Measurements from ENCODE around the gene FAM149B1. TPM values are rescaled to one million over a fixed set of nuclear protein-coding genes. Genes with fewer than 3 reads are reported as not detected.
A peak's percentile ranks its signal among the peaks of the same experiment; 100 is the strongest.

The FAM149B1 gene
- total and polyA plus RNA-seq, 2 donors: 15.2 to 29.5 TPM

- no peaks in the 10 kb centered on the region for H3K9me3 ChIP-seq (ENCODE audit: control insufficient read depth in 2 of 2, insufficient read depth in 1 of 2, low read length in 1 of 2)
- WGBS: 96% methylated on average over 2 of the region's 2 CpGs
- DNase-seq (ENCODE audit: low read depth in 6 of 9, low spot score in 9 of 9): no peak
- no peak overlapping the region for H3K4me3 ChIP-seq (ENCODE audit: low read length in 2 of 2)
- H3K27me3 ChIP-seq (ENCODE audit: control insufficient read depth in 2 of 2, insufficient read depth in 1 of 2, low read length in 1 of 2): no peaks in the 10 kb centered on the region
- no peaks in the 10 kb centered on the region for H3K4me1 ChIP-seq (ENCODE audit: control insufficient read depth in 2 of 2, insufficient read depth in 2 of 2, low read length in 2 of 2)
- H3K27ac ChIP-seq (ENCODE audit: low read depth in 1 of 2, low read length in 1 of 2): no peak overlapping the region
- peaks cover 5 to 19% of the 10 kb centered on the region in 2 donors for H3K36me3 ChIP-seq (ENCODE audit: control insufficient read depth in 2 of 2, insufficient read depth in 2 of 2, low read length in 1 of 2)
Observed at GRCh38 chr10:73217628-73218027, 49.7 kb downstream of the FAM149B1 start.

- Histone ChIP-seq H3K9me3 (ENCODE audit: control insufficient read depth in 2 of 2, insufficient read depth in 1 of 2, low read length in 1 of 2) (no peaks in the 10 kb centered on the region), H3K36me3 (ENCODE audit: control insufficient read depth in 2 of 2, insufficient read depth in 2 of 2, low read length in 1 of 2) (peaks cover 5 to 19% of the 10 kb centered on the region in 2 donors), H3K4me1 (ENCODE audit: control insufficient read depth in 2 of 2, insufficient read depth in 2 of 2, low read length in 2 of 2) (no peaks in the 10 kb centered on the region), H3K4me3 (ENCODE audit: low read length in 2 of 2) (no peak overlapping the region), H3K27me3 (ENCODE audit: control insufficient read depth in 2 of 2, insufficient read depth in 1 of 2, low read length in 1 of 2) (no peaks in the 10 kb centered on the region), H3K27ac (ENCODE audit: low read depth in 1 of 2, low read length in 1 of 2) (no peak overlapping the region)
- WGBS: 97% methylated on average over 2 of the region's 2 CpGs
- peak in 3 of 9 donors; percentile 5 to 20 (median 14) for DNase-seq (ENCODE audit: low read depth in 6 of 9, low spot score in 9 of 9)
Observed at GRCh38 chr10:73218431-73219191, 50.7 kb downstream of the FAM149B1 start.

- Histone ChIP-seq H3K27me3 (ENCODE audit: control insufficient read depth in 2 of 2, insufficient read depth in 1 of 2, low read length in 1 of 2) (no peaks in the 10 kb centered on the region), H3K4me1 (ENCODE audit: control insufficient read depth in 2 of 2, insufficient read depth in 2 of 2, low read length in 2 of 2) (no peaks in the 10 kb centered on the region), H3K27ac (ENCODE audit: low read depth in 1 of 2, low read length in 1 of 2) (no peak overlapping the region), H3K4me3 (ENCODE audit: low read length in 2 of 2) (no peak overlapping the region), H3K9me3 (ENCODE audit: control insufficient read depth in 2 of 2, insufficient read depth in 1 of 2, low read length in 1 of 2) (no peaks in the 10 kb centered on the region), H3K36me3 (ENCODE audit: control insufficient read depth in 2 of 2, insufficient read depth in 2 of 2, low read length in 1 of 2) (peaks cover 5 to 19% of the 10 kb centered on the region in 2 donors)
- DNase-seq (ENCODE audit: low read depth in 6 of 9, low spot score in 9 of 9): no peak
Observed at GRCh38 chr10:73219384-73219783, 51.5 kb downstream of the FAM149B1 start.

- Histone ChIP-seq H3K4me3 (ENCODE audit: low read length in 2 of 2) (no peak overlapping the region), H3K36me3 (ENCODE audit: control insufficient read depth in 2 of 2, insufficient read depth in 2 of 2, low read length in 1 of 2) (peaks cover 5 to 19% of the 10 kb centered on the region in 2 donors), H3K9me3 (ENCODE audit: control insufficient read depth in 2 of 2, insufficient read depth in 1 of 2, low read length in 1 of 2) (no peaks in the 10 kb centered on the region), H3K27me3 (ENCODE audit: control insufficient read depth in 2 of 2, insufficient read depth in 1 of 2, low read length in 1 of 2) (no peaks in the 10 kb centered on the region), H3K4me1 (ENCODE audit: control insufficient read depth in 2 of 2, insufficient read depth in 2 of 2, low read length in 2 of 2) (no peaks in the 10 kb centered on the region), H3K27ac (ENCODE audit: low read depth in 1 of 2, low read length in 1 of 2) (no peak overlapping the region)
- no peak for DNase-seq (ENCODE audit: low read depth in 6 of 9, low spot score in 9 of 9)
- WGBS: 97% methylated on average over 1 of the region's 1 CpG
Observed at GRCh38 chr10:73220989-73221388, 53.1 kb downstream of the FAM149B1 start.

- Histone ChIP-seq H3K9me3 (ENCODE audit: control insufficient read depth in 2 of 2, insufficient read depth in 1 of 2, low read length in 1 of 2) (no peaks in the 10 kb centered on the region), H3K4me3 (ENCODE audit: low read length in 2 of 2) (no peak overlapping the region), H3K27me3 (ENCODE audit: control insufficient read depth in 2 of 2, insufficient read depth in 1 of 2, low read length in 1 of 2) (no peaks in the 10 kb centered on the region), H3K27ac (ENCODE audit: low read depth in 1 of 2, low read length in 1 of 2) (no peak overlapping the region), H3K36me3 (ENCODE audit: control insufficient read depth in 2 of 2, insufficient read depth in 2 of 2, low read length in 1 of 2) (peaks cover 0 to 7% of the 10 kb centered on the region in 2 donors), H3K4me1 (ENCODE audit: control insufficient read depth in 2 of 2, insufficient read depth in 2 of 2, low read length in 2 of 2) (no peaks in the 10 kb centered on the region)
- no peak for DNase-seq (ENCODE audit: low read depth in 6 of 9, low spot score in 9 of 9)
Observed at GRCh38 chr10:73225518-73225917, 57.6 kb downstream of the FAM149B1 start.

GRCh38 chr10:73226663-73227062, 58.7 kb downstream of the FAM149B1 start:
- Histone ChIP-seq H3K27ac (ENCODE audit: low read depth in 1 of 2, low read length in 1 of 2) (no peak overlapping the region), H3K4me3 (ENCODE audit: low read length in 2 of 2) (no peak overlapping the region), H3K9me3 (ENCODE audit: control insufficient read depth in 2 of 2, insufficient read depth in 1 of 2, low read length in 1 of 2) (no peaks in the 10 kb centered on the region), H3K4me1 (ENCODE audit: control insufficient read depth in 2 of 2, insufficient read depth in 2 of 2, low read length in 2 of 2) (no peaks in the 10 kb centered on the region), H3K36me3 (ENCODE audit: control insufficient read depth in 2 of 2, insufficient read depth in 2 of 2, low read length in 1 of 2) (peaks cover 0 to 13% of the 10 kb centered on the region in 2 donors), H3K27me3 (ENCODE audit: control insufficient read depth in 2 of 2, insufficient read depth in 1 of 2, low read length in 1 of 2) (no peaks in the 10 kb centered on the region)
- no peak for DNase-seq (ENCODE audit: low read depth in 6 of 9, low spot score in 9 of 9)

- 97% methylated on average over 3 of the region's 3 CpGs for whole genome bisulfite sequencing
- Histone ChIP-seq H3K36me3 (ENCODE audit: control insufficient read depth in 2 of 2, insufficient read depth in 2 of 2, low read length in 1 of 2) (peaks cover 4 to 26% of the 10 kb centered on the region in 2 donors), H3K9me3 (ENCODE audit: control insufficient read depth in 2 of 2, insufficient read depth in 1 of 2, low read length in 1 of 2) (no peaks in the 10 kb centered on the region), H3K4me1 (ENCODE audit: control insufficient read depth in 2 of 2, insufficient read depth in 2 of 2, low read length in 2 of 2) (no peaks in the 10 kb centered on the region), H3K27me3 (ENCODE audit: control insufficient read depth in 2 of 2, insufficient read depth in 1 of 2, low read length in 1 of 2) (no peaks in the 10 kb centered on the region), H3K27ac (ENCODE audit: low read depth in 1 of 2, low read length in 1 of 2) (no peak overlapping the region), H3K4me3 (ENCODE audit: low read length in 2 of 2) (no peak overlapping the region)
- DNase-seq (ENCODE audit: low read depth in 6 of 9, low spot score in 9 of 9): no peak
Observed at GRCh38 chr10:73228247-73228646, 60.3 kb downstream of the FAM149B1 start.

GRCh38 chr10:73229567-73229966, 61.6 kb downstream of the FAM149B1 start:
- Histone ChIP-seq H3K36me3 (ENCODE audit: control insufficient read depth in 2 of 2, insufficient read depth in 2 of 2, low read length in 1 of 2) (peaks cover 10 to 28% of the 10 kb centered on the region in 2 donors), H3K4me3 (ENCODE audit: low read length in 2 of 2) (no peak overlapping the region), H3K4me1 (ENCODE audit: control insufficient read depth in 2 of 2, insufficient read depth in 2 of 2, low read length in 2 of 2) (no peaks in the 10 kb centered on the region), H3K27ac (ENCODE audit: low read depth in 1 of 2, low read length in 1 of 2) (no peak overlapping the region), H3K9me3 (ENCODE audit: control insufficient read depth in 2 of 2, insufficient read depth in 1 of 2, low read length in 1 of 2) (no peaks in the 10 kb centered on the region), H3K27me3 (ENCODE audit: control insufficient read depth in 2 of 2, insufficient read depth in 1 of 2, low read length in 1 of 2) (no peaks in the 10 kb centered on the region)
- DNase-seq (ENCODE audit: low read depth in 6 of 9, low spot score in 9 of 9): no peak
- 64% methylated on average over 6 of the region's 6 CpGs for WGBS

GRCh38 chr10:73232887-73233286, 65.0 kb downstream of the FAM149B1 start:
- Histone ChIP-seq H3K4me3 (ENCODE audit: low read length in 2 of 2) (no peak overlapping the region), H3K27ac (ENCODE audit: low read depth in 1 of 2, low read length in 1 of 2) (no peak overlapping the region), H3K9me3 (ENCODE audit: control insufficient read depth in 2 of 2, insufficient read depth in 1 of 2, low read length in 1 of 2) (no peaks in the 10 kb centered on the region), H3K4me1 (ENCODE audit: control insufficient read depth in 2 of 2, insufficient read depth in 2 of 2, low read length in 2 of 2) (no peaks in the 10 kb centered on the region), H3K36me3 (ENCODE audit: control insufficient read depth in 2 of 2, insufficient read depth in 2 of 2, low read length in 1 of 2) (peaks cover 26 to 53% of the 10 kb centered on the region in 2 donors), H3K27me3 (ENCODE audit: control insufficient read depth in 2 of 2, insufficient read depth in 1 of 2, low read length in 1 of 2) (no peaks in the 10 kb centered on the region)
- DNase-seq (ENCODE audit: low read depth in 6 of 9, low spot score in 9 of 9): no peak
- 96% methylated on average over 8 of the region's 8 CpGs for WGBS
